IgD-negative memory B cell (primary cell): ENCODE measurements around the gene NPTX1. TPM values are rescaled to one million over a fixed set of nuclear protein-coding genes. Genes with fewer than 3 reads are reported as not detected.

Experiments
- H3K27ac Mint-ChIP-seq, 3 donors: one replicate each; pipeline ENCODE4 v1.8.0; 2020 to 2022; ENCODE audit warnings: mild to moderate bottlenecking in 3 of 3, mixed read lengths in 3 of 3, moderate library complexity in 1 of 3
- H3K27me3 Mint-ChIP-seq: one replicate; pipeline ENCODE4 v1.8.0; 2021; ENCODE audit warnings: mixed read lengths
- H3K36me3 Mint-ChIP-seq: one replicate; pipeline ENCODE4 v1.8.0; 2020; ENCODE audit warnings: mild to moderate bottlenecking, mixed read lengths
- H3K4me1 Mint-ChIP-seq, 3 donors: one replicate each; pipeline ENCODE4 v1.8.0; 2020 to 2022; ENCODE audit warnings: mixed read lengths in 3 of 3, mild to moderate bottlenecking in 1 of 3
- H3K4me3 Mint-ChIP-seq, 4 donors: one replicate each; pipeline ENCODE4 v1.8.0; 2020 to 2022; ENCODE audit warnings: mild to moderate bottlenecking in 4 of 4, mixed read lengths in 4 of 4, moderate library complexity in 3 of 4
- H3K9me3 Mint-ChIP-seq, 3 donors: one replicate each; pipeline ENCODE4 v1.8.0; 2020 to 2021; ENCODE audit warnings: mixed read lengths in 3 of 3, mild to moderate bottlenecking in 1 of 3
- polyA plus RNA-seq: library from polyadenylated mRNA; unstranded; fragments of 300-500 nt; fragmentation: Illumina TruSeq; gene quantifications from one replicate; pipeline ENCODE4 v1.2.3, GENCODE V29; 2021

The NPTX1 gene
- polyA plus RNA-seq, 1 donor from 2014 or later, result not detected

GRCh38 chr17:80427366-80428282 is 48.8 kb downstream of the NPTX1 start:
- Mint-ChIP-seq H3K27ac (no peak overlapping the region), H3K36me3 (peaks cover 3% of the 10 kb centered on the region), H3K27me3 (peaks cover 4% of the 10 kb centered on the region), H3K4me1 (peaks cover 0 to 9% (median 6%) of the 10 kb centered on the region in 3 donors), H3K4me3 (peak overlapping the region in 1 of 4 donors; percentile 51), H3K9me3 (no peaks in the 10 kb centered on the region)

- Mint-ChIP-seq H3K4me1 (peaks cover 0 to 9% (median 6%) of the 10 kb centered on the region in 3 donors), H3K9me3 (no peaks in the 10 kb centered on the region), H3K4me3 (no peak overlapping the region), H3K27me3 (peaks cover 4% of the 10 kb centered on the region), H3K36me3 (peaks cover 3% of the 10 kb centered on the region), H3K27ac (peak overlapping the region; percentile 46 to 73 (median 51))
Observed at GRCh38 chr17:80426671-80427326, 49.6 kb downstream of the NPTX1 start.

GRCh38 chr17:80425835-80426426 is 50.5 kb downstream of the NPTX1 start:
- H3K4me3 Mint-ChIP-seq, result no peak overlapping the region
- peak overlapping the region in 1 of 3 donors; percentile 73 for H3K27ac Mint-ChIP-seq
- no peaks in the 10 kb centered on the region for H3K9me3 Mint-ChIP-seq
- peaks cover 0 to 9% (median 6%) of the 10 kb centered on the region in 3 donors for H3K4me1 Mint-ChIP-seq
- peaks cover 4% of the 10 kb centered on the region for H3K27me3 Mint-ChIP-seq
- H3K36me3 Mint-ChIP-seq, result peaks cover 3% of the 10 kb centered on the region

- Mint-ChIP-seq H3K36me3 (peaks cover 3% of the 10 kb centered on the region), H3K27me3 (peaks cover 4% of the 10 kb centered on the region), H3K4me3 (peak overlapping the region in 2 of 4 donors; percentile 41 to 47), H3K27ac (no peak overlapping the region), H3K9me3 (no peaks in the 10 kb centered on the region), H3K4me1 (peaks cover 0 to 9% (median 6%) of the 10 kb centered on the region in 3 donors)
Observed at GRCh38 chr17:80424878-80425765, 51.3 kb downstream of the NPTX1 start.

- Mint-ChIP-seq H3K4me3 (peak overlapping the region in 1 of 4 donors; percentile 73), H3K27ac (peak overlapping the region in 1 of 3 donors; percentile 23), H3K9me3 (no peaks in the 10 kb centered on the region), H3K4me1 (peaks cover 0 to 12% (median 6%) of the 10 kb centered on the region in 3 donors), H3K27me3 (peaks cover 4% of the 10 kb centered on the region), H3K36me3 (peaks cover 6% of the 10 kb centered on the region)
Observed at GRCh38 chr17:80424261-80424660, 52.1 kb downstream of the NPTX1 start.

GRCh38 chr17:80423536-80424225 is 52.7 kb downstream of the NPTX1 start:
- peaks cover 4% of the 10 kb centered on the region for H3K27me3 Mint-ChIP-seq
- peaks cover 6% of the 10 kb centered on the region for H3K36me3 Mint-ChIP-seq
- H3K4me1 Mint-ChIP-seq, result peaks cover 0 to 12% (median 6%) of the 10 kb centered on the region in 3 donors
- peak overlapping the region in 1 of 3 donors; percentile 23 for H3K27ac Mint-ChIP-seq
- H3K9me3 Mint-ChIP-seq, result no peaks in the 10 kb centered on the region
- H3K4me3 Mint-ChIP-seq, result peak overlapping the region in 1 of 4 donors; percentile 73

- Mint-ChIP-seq H3K36me3 (peaks cover 6% of the 10 kb centered on the region), H3K4me1 (peaks cover 3 to 12% (median 6%) of the 10 kb centered on the region in 3 donors), H3K27ac (no peak overlapping the region), H3K9me3 (no peaks in the 10 kb centered on the region), H3K27me3 (peaks cover 4% of the 10 kb centered on the region), H3K4me3 (no peak overlapping the region)
Observed at GRCh38 chr17:80422981-80423380, 53.4 kb downstream of the NPTX1 start.

GRCh38 chr17:80422276-80422675 is 54.1 kb downstream of the NPTX1 start:
- H3K4me3 Mint-ChIP-seq, result no peak overlapping the region
- no peaks in the 10 kb centered on the region for H3K9me3 Mint-ChIP-seq
- peaks cover 6% of the 10 kb centered on the region for H3K36me3 Mint-ChIP-seq
- peaks cover 4% of the 10 kb centered on the region for H3K27me3 Mint-ChIP-seq
- H3K27ac Mint-ChIP-seq, result no peak overlapping the region
- H3K4me1 Mint-ChIP-seq, result peaks cover 6 to 12% (median 6%) of the 10 kb centered on the region in 3 donors

- Mint-ChIP-seq H3K27me3 (peaks cover 3% of the 10 kb centered on the region), H3K27ac (no peak overlapping the region), H3K4me3 (no peak overlapping the region), H3K4me1 (peaks cover 4 to 10% (median 6%) of the 10 kb centered on the region in 3 donors), H3K36me3 (peaks cover 6% of the 10 kb centered on the region), H3K9me3 (no peaks in the 10 kb centered on the region)
Observed at GRCh38 chr17:80421381-80422090, 54.9 kb downstream of the NPTX1 start.

GRCh38 chr17:80419255-80419654 is 57.2 kb downstream of the NPTX1 start:
- no peaks in the 10 kb centered on the region for H3K9me3 Mint-ChIP-seq
- peaks cover 11 to 17% (median 13%) of the 10 kb centered on the region in 3 donors for H3K4me1 Mint-ChIP-seq
- H3K4me3 Mint-ChIP-seq, result peak overlapping the region in 1 of 4 donors; percentile 79
- H3K27ac Mint-ChIP-seq, result no peak overlapping the region
- peaks cover 6% of the 10 kb centered on the region for H3K27me3 Mint-ChIP-seq
- H3K36me3 Mint-ChIP-seq, result peaks cover 6% of the 10 kb centered on the region

GRCh38 chr17:80418589-80418988 is 57.8 kb downstream of the NPTX1 start:
- Mint-ChIP-seq H3K4me3 (peak overlapping the region in 3 of 4 donors; percentile 63 to 87 (median 65)), H3K9me3 (no peaks in the 10 kb centered on the region), H3K27me3 (peaks cover 9% of the 10 kb centered on the region), H3K36me3 (peaks cover 6% of the 10 kb centered on the region), H3K27ac (peak overlapping the region in 1 of 3 donors; percentile 90), H3K4me1 (peaks cover 10 to 17% (median 16%) of the 10 kb centered on the region in 3 donors)
